Fibroblast of skin of right quadriceps (primary cell): ENCODE measurements around the gene SMARCA4.
"Not testable (repeated sequence)": the region's sequence is repeated elsewhere in the genome, so short reads cannot be mapped to it uniquely, and the experiment has no call there.

Source experiments
- DNase-seq: peaks from one replicate; pipeline ENCODE4 v3.0.0-alpha.2; 2013

Gene SMARCA4

DNA sequence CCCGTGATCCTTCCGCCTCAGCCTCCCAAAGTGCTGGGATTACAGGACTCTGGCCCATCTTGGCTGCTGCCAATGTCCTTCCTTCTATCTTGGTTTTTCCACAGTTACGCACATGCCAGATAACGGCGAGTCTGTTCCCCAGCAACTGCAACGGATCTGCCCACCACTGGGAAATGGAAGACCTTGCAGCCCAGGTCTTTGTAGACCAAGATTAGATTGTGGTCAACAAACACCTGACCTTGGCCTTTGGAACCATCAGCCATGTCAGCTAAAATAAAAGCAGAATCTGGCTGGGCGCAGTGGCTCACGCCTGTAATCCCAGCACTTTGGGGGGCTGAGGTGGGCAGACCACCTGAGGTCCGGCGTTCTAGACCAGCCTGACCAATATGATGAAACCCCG, 118.1 kb downstream of the SMARCA4 start:
- DNase-seq: no peak

GRCh38 chr19:11079999-11080398, 119.2 kb downstream of the SMARCA4 start:
- no peak for DNase-seq

- no peak for DNase-seq
Observed at GRCh38 chr19:11087870-11088505, 127.2 kb downstream of the SMARCA4 start.

GRCh38 chr19:11088506-11089253, 127.8 kb downstream of the SMARCA4 start:
- no peak for DNase-seq

DNA sequence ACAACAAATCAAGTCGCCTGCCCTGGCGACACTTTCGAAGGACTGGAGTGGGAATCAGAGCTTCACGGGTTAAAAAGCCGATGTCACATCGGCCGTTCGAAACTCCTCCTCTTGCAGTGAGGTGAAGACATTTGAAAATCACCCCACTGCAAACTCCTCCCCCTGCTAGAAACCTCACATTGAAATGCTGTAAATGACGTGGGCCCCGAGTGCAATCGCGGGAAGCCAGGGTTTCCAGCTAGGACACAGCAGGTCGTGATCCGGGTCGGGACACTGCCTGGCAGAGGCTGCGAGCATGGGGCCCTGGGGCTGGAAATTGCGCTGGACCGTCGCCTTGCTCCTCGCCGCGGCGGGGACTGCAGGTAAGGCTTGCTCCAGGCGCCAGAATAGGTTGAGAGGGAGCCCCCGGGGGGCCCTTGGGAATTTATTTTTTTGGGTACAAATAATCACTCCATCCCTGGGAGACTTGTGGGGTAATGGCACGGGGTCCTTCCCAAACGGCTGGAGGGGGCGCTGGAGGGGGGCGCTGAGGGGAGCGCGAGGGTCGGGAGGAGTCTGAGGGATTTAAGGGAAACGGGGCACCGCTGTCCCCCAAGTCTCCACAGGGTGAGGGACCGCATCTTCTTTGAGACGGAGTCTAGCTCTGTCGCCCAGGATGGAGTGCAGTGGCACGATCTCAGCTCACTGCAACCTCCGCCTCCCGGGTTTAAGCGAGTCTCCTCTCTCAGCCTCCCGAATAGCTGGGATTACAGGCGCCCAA, 128.6 kb downstream of the SMARCA4 start, which contains the start of gene LDLR:
Gene LDLR, plus strand, starts transcription at position 210 of the 760 bp plus-strand sequence. Its CDS starts 86 bp downstream, at position 296.
- DNase-seq: peak; percentile 94

GRCh38 chr19:11090014-11090263, 129.1 kb downstream of the SMARCA4 start:
- DNase-seq: not testable (repeated sequence)

DNA sequence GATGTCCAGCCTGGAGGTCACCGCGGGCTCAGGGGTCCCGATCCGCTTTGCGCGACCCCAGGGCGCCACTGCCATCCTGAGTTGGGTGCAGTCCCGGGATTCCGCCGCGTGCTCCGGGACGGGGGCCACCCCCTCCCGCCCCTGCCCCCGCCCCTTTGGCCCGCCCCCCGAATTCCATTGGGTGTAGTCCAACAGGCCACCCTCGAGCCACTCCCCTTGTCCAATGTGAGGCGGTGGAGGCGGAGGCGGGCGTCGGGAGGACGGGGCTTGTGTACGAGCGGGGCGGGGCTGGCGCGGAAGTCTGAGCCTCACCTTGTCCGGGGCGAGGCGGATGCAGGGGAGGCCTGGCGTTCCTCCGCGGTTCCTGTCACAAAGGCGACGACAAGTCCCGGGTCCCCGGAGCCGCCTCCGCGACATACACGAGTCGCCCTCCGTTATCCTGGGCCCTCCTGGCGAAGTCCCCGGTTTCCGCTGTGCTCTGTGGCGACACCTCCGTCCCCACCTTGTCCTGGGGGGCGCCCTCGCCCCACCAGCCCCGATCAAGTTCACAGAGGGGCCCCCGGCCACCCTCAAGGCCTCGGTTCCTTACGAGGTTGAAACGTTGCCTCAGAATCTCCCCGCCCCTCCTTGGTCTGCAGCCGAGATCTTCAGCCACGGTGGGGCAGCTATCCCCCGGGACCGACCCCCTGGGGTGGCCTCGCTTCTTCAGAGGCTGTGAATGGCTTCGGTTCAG, 129.6 kb downstream of the SMARCA4 start:
- DNase-seq: peak; percentile 97

DNA sequence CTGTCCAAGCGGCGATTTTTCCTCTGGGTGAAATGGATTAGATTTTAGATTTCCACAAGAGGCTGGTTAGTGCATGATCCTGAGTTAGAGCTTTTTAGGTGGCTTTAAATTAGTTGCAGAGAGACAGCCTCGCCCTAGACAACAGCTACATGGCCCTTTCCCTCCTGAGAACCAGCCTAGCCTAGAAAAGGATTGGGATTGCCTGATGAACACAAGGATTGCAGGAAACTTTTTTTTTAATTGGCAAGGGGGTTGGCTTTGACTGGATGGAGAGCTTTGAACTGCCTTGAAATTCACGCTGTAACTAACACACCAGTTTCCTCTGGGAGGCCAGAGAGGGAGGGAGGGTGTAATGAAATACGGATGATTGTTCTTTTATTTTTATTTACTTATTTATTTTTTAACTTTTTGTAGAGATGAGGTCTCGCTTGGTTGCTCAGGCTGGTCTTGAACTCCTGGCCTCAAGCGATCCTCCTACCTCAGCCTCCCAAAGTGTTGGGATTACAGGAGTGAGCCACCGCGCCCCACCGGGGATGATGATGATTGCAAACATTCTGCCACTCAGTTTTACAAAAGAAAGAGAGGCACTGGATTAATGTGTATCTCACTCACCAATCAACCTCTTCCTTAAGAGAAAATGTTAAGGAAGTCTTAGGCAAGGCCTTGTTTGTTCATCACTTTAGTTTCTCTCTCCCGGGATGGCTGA, 130.3 kb downstream of the SMARCA4 start:
- DNase-seq: no peak

GRCh38 chr19:11091703-11092153, 130.9 kb downstream of the SMARCA4 start:
- DNase-seq: peak; percentile 96

DNA sequence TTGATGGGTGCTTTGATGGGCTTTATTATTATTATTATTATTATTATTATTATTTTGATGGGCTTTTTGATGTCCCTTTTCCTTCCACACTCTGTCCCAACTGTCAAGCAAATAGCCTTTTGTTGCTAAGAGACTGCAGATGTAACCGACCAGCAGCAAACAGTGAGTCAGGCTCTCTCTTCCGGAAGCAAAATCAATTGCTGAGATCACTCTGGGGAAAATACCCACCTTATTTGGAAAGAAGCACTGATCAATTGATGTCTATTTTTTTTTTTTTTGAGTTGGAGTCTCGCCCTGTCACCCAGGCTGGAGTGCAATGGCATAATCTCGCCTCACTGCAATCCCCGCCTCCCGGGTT, 131.3 kb downstream of the SMARCA4 start:
- peak; percentile 66 for DNase-seq

- no peak for DNase-seq
Observed at GRCh38 chr19:11093689-11094238, 132.9 kb downstream of the SMARCA4 start.

DNA sequence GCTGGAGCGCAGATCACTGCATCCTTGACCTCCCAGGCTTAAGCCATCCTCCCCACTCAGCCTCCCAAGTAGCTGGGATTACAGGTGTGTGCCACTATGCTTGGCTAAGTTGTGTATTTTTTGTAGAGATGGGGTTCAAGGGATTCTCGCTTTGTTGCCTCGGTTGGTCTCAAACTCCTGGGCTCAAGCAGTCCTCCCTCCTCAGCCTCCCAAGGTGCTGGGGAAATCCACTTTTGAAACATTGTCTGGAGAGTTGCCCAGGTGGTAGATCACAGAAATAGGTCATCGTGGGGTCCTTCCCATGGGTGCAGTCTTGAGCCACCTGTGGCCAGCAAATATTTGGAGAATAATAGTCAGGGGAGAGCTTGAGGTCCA, 133.7 kb downstream of the SMARCA4 start:
- DNase-seq: no peak

- peak; percentile 71 for DNase-seq
Observed at GRCh38 chr19:11096210-11096841, 135.5 kb downstream of the SMARCA4 start.

DNA sequence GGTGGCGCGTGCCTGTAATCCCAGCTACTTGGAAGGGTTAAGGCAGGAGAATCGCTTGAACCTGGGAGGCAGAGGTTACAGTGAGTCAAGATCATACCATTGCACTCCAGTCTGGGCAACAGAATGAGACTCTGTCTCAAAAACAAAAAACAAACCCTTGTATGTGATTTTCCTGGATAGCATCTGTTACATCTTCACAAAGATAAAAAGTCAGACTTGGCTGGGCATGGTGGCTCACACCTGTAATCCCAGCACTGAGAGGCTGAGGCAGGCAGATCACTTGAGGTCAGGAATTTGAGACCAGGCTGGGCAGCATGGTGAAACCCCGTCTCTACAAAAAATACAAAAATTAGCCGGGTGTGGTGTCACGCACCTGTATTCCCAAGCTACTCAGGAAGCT, 136.5 kb downstream of the SMARCA4 start:
- not testable (repeated sequence) for DNase-seq

GRCh38 chr19:11098327-11098726, 137.5 kb downstream of the SMARCA4 start:
- no peak for DNase-seq

DNA sequence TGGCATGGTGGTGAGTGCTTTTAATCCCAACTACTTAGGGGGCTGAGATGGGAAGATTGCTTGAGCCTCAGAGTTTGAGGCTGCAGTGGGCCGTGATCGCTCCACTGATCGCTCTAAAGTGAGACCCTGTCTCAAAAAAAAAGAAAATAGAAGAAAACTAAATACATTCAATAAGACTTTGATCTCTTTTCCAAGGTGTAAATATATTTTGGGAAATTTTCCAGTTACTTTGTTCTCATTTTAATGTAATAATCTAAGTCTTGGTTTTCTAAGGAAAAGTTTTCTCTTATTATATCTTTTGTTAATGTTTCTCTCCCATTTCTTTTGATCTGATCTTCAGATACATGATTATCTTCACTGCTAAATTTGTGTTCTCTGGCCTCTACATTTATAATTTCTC, 138.0 kb downstream of the SMARCA4 start:
- DNase-seq: no peak

GRCh38 chr19:11100049-11100448, 139.2 kb downstream of the SMARCA4 start:
- no peak for DNase-seq

GRCh38 chr19:11101057-11101456, 140.2 kb downstream of the SMARCA4 start:
- DNase-seq: no peak

- DNase-seq: no peak
Observed at GRCh38 chr19:11102944-11103343, 142.1 kb downstream of the SMARCA4 start.

DNA sequence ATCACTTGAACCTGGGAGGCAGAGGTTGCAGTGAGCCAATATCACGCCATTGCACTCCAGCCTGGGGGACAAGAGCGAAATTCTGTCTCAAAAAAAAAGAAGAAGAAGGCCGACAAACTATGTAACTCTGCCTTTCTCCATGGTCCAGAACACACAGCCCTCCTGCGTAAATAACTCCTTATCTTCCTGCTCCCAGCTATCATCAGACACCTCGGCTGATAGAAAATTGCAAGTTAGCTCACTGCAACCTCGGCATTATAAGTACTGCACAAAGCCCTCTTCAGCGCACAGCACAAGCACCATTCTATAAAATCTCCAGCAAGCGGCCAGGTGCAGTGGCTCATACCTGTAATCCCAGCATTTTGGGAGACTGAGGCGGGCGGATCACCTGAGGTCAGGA, 142.8 kb downstream of the SMARCA4 start:
- not testable (repeated sequence) for DNase-seq

DNA sequence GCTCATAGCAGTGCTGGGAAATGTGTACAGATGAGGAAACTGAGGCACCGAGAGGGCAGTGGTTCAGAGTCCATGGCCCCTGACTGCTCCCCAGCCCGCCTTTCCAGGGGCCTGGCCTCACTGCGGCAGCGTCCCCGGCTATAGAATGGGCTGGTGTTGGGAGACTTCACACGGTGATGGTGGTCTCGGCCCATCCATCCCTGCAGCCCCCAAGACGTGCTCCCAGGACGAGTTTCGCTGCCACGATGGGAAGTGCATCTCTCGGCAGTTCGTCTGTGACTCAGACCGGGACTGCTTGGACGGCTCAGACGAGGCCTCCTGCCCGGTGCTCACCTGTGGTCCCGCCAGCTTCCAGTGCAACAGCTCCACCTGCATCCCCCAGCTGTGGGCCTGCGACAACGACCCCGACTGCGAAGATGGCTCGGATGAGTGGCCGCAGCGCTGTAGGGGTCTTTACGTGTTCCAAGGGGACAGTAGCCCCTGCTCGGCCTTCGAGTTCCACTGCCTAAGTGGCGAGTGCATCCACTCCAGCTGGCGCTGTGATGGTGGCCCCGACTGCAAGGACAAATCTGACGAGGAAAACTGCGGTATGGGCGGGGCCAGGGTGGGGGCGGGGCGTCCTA, 144.3 kb downstream of the SMARCA4 start:
- DNase-seq: no peak
